SW480 (cell line): Measurements from ENCODE around the gene TMEM9B.
A peak's percentile ranks its signal among the peaks of the same experiment; 100 is the strongest.
"Not testable (repeated sequence)": the region's sequence is repeated elsewhere in the genome, so short reads cannot be mapped to it uniquely, and the experiment has no call there.

Source experiments
- DNase-seq: peaks from one replicate; pipeline ENCODE4 v3.0.0-alpha.2; 2016; ENCODE audit warnings: low spot score

Gene TMEM9B

DNA sequence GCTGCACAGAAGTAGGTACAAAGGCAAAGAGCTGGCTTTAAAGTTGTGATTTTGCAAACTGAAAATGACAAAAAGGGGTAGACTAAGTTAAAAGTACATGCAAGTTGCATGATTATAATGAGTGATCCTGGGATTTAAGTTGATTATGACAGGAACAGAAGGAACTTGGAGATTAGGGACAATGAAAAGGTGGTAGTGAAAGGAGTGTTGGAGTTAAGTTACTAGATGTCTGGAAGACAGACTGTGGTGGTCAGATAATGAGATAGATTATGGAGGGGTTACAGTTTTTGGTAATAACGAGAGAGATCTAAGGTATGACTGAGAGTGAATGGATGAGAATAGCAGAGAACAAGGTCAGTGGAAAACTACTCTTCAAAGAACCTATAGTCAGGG, 7.7 kb upstream of the TMEM9B start:
- DNase-seq: no peak

DNA sequence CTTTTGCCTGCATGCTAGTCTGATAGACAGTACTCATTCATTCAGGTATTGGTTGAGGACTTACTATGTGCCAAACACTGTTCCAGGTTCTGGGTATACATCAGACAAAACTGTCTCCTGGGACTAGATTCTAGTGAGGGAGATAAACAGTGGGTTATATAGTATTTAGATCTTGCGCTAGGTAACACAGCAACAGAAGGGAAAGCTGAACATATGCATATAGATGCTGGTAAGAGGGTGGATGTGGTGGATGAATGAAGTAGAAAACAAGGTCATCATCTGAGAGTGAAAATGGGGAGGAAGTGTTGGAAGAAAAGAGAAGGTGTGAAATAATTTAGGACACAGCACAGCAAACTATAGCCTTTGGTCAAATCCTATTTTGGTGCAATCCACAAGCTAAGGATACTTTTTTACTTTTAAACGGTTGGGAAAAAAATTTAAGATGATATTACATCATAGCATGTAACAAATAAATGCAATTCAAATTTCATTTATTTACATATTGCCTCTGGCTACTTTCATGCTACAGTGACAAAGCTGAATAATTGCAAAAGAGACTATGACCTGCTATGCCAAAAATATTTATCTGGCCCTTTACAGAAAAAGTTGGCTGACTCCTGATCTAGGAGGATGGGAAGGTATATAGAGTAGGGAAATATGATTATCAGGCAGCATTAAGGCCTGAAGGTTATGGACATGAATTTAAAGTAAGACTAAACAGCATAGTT, 7.1 kb upstream of the TMEM9B start:
- no peak for DNase-seq

GRCh38 chr11:8967184-8967583, 2.9 kb upstream of the TMEM9B start:
- DNase-seq: no peak

DNA sequence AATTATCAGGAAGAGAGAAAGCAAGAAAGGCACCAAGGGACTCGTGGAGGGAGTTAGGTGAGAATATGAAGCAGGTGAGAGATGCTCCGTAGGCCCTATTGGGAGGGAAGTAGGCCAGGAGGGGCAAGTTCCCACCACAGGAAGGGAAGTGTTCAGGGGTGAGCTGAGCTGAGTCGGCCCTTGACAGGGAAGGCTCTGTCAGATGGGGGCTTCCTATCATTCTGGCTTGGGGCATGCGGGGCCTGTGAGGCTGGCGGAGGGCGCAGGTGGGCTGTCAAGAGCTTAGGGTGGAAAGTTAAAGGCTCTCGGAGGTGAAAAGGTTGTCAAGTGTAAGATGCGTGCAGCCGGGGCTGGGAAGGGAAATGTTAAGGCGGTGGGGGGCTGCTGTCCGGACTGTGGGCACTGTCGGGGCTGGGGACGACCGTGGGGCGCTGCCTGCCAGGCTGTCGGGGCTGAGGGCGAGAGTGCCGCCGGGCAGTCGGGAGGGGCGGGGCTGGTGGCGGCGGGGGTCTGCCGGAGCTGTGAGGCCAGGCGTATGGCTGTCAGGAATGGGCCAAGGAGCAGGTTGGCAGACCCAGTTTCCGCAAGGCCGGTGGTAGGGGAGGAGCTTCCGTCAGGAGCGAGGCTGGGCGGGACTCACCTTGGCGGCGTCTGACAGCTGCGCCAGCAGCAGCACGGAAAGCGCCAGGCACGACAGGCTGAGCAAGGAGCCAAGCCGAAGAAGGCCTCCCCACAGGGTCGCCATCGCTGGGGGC, 496 bp downstream of the TMEM9B start:
- peak; percentile 83 for DNase-seq

DNA sequence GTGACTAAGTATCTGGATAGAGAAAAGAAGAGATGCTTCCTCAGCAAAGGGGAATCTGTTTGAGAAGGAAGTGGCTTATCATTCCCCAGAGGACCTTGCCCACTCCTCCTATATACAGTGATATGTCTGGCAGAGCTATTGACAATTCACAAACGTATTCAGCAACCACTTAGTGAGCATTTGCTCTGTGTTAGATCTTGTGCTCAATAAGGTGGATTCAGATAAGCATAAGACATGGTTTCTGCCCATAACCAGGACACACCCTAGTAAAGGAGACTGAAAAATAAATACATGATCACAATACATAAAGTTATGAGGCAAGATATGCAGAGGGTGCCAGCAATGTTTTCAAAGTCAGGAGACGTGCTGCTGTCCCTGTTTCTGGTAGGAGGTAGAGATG, 1.4 kb downstream of the TMEM9B start:
- no peak for DNase-seq

GRCh38 chr11:8961401-8961800, 2.8 kb downstream of the TMEM9B start:
- DNase-seq: no peak

DNA sequence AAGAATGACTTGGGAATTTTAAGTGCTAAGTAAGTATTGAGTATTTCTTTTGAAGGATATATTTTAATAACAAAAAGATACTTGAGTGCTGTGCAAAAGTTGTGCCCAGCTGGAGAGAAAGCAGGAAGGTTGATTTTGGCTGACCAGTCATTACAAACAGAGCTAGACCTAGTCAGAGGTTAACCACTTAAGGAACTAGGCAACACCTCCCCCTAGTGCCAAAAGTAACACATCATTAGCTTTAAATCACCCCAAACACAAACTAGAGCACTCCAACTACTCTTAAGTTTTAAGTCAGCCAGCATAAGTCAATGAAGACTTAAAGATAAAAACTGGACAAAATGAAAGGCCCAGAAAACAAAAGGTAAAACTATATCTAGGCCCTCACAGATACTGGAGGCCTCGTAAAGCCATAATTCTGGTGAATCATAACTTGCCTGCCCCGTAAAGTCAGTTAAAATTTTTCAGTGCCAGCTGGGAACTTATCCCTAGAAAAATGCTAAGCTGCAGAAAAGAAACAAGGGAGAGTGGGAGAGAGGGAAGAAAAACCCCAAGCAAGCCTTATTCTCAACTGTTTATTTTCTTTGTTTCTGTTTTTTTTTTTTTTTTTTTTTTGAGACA, 4.6 kb downstream of the TMEM9B start:
- peak; percentile 75 for DNase-seq

DNA sequence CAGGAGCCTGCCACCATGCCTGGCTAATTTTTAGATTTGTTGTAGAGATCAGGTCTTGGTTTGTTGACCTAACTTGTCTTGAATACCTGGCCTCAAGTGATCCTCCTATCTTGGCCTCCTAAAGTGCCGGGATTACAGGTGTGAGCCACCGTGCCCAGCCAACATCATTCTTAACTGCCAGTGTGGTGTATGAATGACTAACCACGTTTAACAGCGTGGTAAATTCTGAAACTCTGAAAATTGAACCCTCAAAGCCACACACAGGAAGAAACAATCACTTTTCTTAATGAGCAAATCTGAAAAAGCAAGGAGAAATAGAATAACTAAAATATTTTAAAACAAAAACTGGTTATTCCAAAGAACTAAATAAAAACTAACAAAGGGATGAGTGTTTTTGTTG, 7.4 kb downstream of the TMEM9B start:
- no peak for DNase-seq

DNA sequence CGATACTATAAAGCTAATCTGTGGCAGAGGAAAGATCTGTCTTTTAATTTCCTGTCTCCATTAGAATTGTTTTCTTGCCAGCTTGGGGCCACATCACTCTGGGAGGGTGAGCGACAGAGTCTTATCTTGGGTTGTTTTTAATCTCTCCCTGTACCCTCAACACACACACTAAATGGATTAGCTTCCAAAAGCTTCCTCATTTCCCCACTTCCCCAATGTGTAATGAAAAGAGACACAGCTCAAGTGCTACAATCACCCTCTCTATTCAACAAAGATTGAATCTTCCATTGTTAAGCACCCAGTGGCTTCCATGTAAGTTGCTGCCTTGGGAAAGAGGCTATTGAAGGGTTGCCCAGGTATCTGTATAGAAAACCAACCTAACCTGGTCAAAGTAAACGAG, 15.4 kb downstream of the TMEM9B start:
- DNase-seq: no peak

DNA sequence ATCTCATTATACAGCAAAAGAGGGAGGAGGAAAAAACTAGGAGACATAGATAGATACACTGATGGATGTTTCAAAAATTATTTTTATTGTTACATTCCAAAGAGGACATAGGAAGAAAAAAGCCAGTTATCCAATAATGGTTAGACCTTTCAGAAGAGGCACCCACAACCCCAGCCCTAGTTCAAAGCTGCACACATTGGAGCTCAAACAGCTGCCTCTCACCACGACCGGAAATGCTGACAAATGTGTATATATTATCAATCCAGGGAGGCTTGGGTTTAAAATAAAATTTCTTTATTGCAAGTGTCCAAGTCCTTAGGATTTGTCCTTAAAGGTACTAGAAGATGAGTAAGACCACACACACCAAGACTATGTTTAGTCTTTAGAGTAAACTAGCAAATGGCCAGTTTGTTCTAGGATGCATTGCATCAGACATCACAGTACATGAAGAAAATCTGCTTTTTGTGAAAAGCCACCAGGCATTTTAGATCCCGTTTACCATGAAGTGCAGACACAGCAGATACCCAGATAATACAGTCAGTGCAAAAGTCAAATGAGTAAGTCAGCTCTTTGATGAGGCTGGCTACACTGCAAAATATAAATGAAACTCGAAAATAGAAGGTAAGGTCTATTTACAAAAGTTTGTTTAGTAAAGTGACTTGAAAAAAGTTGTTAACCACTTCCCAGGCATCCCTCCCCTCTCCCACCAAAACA, 16.9 kb downstream of the TMEM9B start:
- DNase-seq: no peak

DNA sequence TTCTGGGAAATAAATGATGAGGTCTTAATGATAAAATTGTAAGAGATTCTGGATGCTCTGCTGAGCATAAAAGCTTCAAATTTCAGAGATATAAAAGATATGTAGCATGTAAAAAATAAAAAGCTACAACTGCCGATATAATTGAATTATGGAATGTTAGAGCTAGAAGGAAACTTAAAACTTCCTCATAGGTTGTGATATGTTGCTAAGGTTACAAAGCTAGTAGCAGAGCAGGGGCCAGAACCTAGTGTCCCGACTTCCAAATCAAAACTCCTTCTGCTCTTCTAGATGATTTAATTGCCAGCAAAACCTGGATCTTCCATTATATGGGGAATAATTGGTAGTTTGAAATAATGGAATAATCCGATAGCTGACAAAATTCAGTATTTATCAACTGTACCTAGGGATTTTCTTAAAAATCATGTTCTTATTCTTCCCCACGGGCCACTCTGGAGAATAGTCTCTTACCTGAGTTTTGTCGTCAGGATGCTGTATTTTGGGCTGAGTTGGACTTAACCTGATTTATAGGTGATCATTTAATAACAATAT, 21.6 kb downstream of the TMEM9B start, which contains the start of gene ASCL3:
Gene ASCL3, minus strand, starts transcription at position 499 of the 549 bp plus-strand sequence. CDS start 4,855 bp downstream, outside the sequence.
- DNase-seq: no peak

DNA sequence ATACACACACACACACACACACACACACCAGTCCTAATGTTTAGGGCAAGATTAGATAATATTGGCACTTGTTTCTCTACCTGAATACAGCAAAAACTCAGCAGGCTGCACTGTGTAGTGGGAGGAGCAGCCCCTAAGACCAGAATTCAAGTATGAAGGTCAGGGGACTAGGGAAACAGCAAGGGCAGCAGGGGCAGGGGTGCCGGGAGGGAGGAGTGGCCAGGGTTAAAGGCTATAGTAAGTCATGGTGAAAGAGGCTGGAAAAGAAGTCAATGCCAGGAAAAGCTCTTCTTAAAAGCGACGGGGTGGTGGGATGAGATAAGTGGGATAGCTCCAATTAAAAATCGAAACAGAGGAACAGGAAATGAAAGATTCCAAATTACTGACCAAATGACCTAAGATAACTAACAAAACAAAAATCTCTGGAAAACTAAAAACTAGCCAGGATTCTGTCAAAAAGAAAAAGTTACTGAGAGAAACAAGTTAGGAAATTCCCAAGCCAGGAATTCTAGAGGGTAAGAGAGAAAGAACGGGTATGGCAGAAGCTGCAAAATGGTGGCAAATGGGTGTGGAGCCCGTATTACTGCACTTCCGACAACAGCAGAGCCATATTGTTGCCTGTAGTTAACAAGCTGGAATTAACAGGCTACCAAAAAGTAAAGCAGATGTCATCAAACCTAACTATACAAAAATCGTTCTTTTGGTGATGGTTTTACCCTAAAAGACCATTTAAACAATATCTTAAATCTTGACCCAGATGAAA, 22.7 kb downstream of the TMEM9B start:
- DNase-seq: no peak

GRCh38 chr11:8937659-8938058, 26.6 kb downstream of the TMEM9B start:
- no peak for DNase-seq

DNA sequence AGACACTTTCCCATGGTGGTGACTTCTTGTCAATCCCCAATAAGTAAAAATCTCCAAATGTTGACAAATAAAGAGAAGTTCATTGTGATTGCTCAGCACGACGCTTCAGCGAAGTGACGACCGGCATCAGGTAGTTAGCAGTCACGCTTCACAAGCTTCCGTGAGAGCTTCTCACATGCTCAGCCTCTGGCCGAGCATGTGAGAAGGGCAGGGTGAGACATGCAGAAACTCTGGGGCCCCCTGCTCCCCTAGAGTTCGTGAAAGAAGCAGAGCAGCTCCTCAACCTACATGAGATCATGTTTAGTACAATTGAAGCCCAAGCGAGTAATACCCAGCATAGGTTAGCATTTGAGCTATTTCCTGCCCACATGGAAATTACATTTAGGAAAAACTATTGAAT, 27.1 kb downstream of the TMEM9B start:
- no peak for DNase-seq

GRCh38 chr11:8935789-8936188, 28.5 kb downstream of the TMEM9B start:
- not testable (repeated sequence) for DNase-seq

- peak; percentile 72 for DNase-seq
These were observed 29.3 kb downstream of the TMEM9B start for GRCh38 chr11:8934742-8935488.

GRCh38 chr11:8933931-8934330, 30.3 kb downstream of the TMEM9B start:
- no peak for DNase-seq

GRCh38 chr11:8932564-8933180, 31.6 kb downstream of the TMEM9B start, which contains the start of gene C11orf16:
TSS of gene C11orf16 (minus strand) at chr11:8932947. CDS start at chr11:8932308, 639 bp downstream.
- no peak for DNase-seq

GRCh38 chr11:8930456-8931175, 33.6 kb downstream of the TMEM9B start:
- DNase-seq: no peak
